Measurements from ENCODE around the gene SCARB1. TPM values are rescaled to one million over a fixed set of nuclear protein-coding genes. Genes with fewer than 3 reads are reported as not detected.

SCARB1 gene
- total and polyA plus RNA-seq, 9 of the 15 experiments (the other 6 are each of a cell fraction or from before 2014, with no cell fraction given) = 0.56 to 157 (median 52.8) TPM

DNA sequence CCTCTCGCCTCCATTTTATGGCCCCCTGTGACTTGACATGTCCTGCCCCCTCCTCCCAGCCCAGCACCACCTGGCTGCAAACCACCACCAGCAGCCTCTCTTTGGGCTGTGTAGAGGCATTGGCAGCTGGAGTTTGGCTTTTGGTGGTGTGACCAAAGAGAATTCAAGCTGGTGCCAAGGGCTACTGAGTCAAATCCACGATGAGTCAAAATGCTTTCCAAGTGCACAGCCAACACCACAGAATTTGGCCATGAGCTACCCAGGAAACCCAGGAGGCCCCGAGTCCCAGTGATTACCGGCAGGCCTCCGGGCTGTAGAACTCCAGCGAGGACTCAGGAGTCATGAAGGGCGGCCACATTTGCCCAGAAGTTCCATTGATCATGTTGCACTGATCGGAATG lies 53.8 kb downstream of the SCARB1 start:
- no TSS peak for BruUV-seq (replicated peaks)
- Histone ChIP-seq H2AFZ (ENCODE audit: low read depth, low read length) (no peak overlapping the region), H3K4me2 (ENCODE audit: insufficient read depth, low read length) (no peak overlapping the region), H3K9me3 (replicated peaks; ENCODE audit: control insufficient read depth, insufficient read depth, low read depth, low read length) (no peaks in the 10 kb centered on the region), H3K36me3 (ENCODE audit: control insufficient read depth, insufficient read depth, low read length) (peaks cover 93% of the 10 kb centered on the region), H3K27me3 (ENCODE audit: control insufficient read depth in 2 of 2, insufficient read depth in 2 of 2, low read length in 2 of 2) (no peaks in the 10 kb centered on the region; a peak in 1 of 5 replicates), H3K9ac (ENCODE audit: insufficient read depth in 1 of 2, low read depth in 2 of 2, low read length in 2 of 2) (0 out of 4 replicates have a peak overlapping the region, but pooled peaks of 1 of the 2 experiments have one; percentile 48), H3K9me1 (ENCODE audit: control insufficient read depth, insufficient read depth, low read length) (peaks cover 4% of the 10 kb centered on the region), H3K27ac (ENCODE audit: extremely low read depth, low read depth, low read length) (no peak overlapping the region), H4K20me1 (replicated peaks; ENCODE audit: control insufficient read depth, insufficient read depth, low read length) (peaks cover 7% of the 10 kb centered on the region), H3K4me1 (replicated peaks in 1 of 2; ENCODE audit: control insufficient read depth in 2 of 2, insufficient read depth in 2 of 2, low read length in 2 of 2) (peaks cover 8 to 24% of the 10 kb centered on the region in 2 experiments; a peak in 4 of 5 replicates), H3K79me2 (ENCODE audit: control insufficient read depth, insufficient read depth, low read length) (no peaks in the 10 kb centered on the region; the same call in 2 of the 3 replicates), H3K4me3 (no peak overlapping the region)
- POLR2A ChIA-PET = interaction anchor here (0.8 to 1.0 kb wide), 2 partner anchors 9 to 12 kb away, joined by 3 read pairs; no protein-coding TSS in a partner anchor
- ATAC-seq = no peak
- FAIRE-seq = no peak
- in situ Hi-C loops (cut with MboI) = no loop called here
- no peak for DNase-seq (ENCODE audit: extremely low read depth in 1 of 4, low spot score in 3 of 4)
- CTCF ChIA-PET (ENCODE audit: low intra/inter-chr PET ratio) = no interaction called here
- WGBS (ENCODE audit: insufficient coverage, low coverage, missing lambda C conversion rate) = 95% methylated on average over 8 of the region's 8 CpGs
- TF ChIP-seq SMARCA4 (IDR thresholded peaks at IDR 0.05) (no peak), PURB (CRISPR knock-in tag; IDR thresholded peaks at IDR 0.05; ENCODE audit: low read depth) (no peak), NR4A1 (CRISPR knock-in tag; IDR thresholded peaks at IDR 0.05) (no peak), NR4A1 (tag; IDR thresholded peaks at IDR 0.05) (no peak)
- intact Hi-C loops (cut with micrococcal nuclease) = no loop called here

DNA sequence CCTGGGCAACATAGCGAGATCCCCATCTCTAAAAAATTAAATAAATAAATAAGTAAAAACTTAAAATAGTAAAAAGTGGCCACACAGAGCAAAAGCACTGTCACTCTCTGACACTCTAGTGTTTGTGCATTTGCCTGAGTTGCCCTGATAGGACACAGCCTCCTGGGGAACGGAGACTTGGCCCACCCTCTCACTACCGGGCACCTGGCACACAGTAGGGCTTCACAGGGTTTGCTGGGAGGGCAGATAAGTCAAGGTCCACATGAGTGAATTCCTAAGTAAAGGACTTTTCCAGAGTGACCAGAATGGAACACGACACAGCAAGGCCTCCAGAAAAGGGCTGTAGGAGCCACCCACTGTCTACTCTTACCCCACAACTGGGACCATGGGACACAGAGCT lies 54.3 kb downstream of the SCARB1 start:
- no peak overlapping the region for H3K27ac ChIP-seq (ENCODE audit: extremely low read depth, low read depth, low read length)
- H3K9me1 ChIP-seq (ENCODE audit: control insufficient read depth, insufficient read depth, low read length) = peaks cover 4% of the 10 kb centered on the region
- no peak overlapping the region for H3K4me3 ChIP-seq
- H3K27me3 ChIP-seq (ENCODE audit: control insufficient read depth in 2 of 2, insufficient read depth in 2 of 2, low read length in 2 of 2) = no peaks in the 10 kb centered on the region; a peak in 1 of 5 replicates
- H3K36me3 ChIP-seq (ENCODE audit: control insufficient read depth, insufficient read depth, low read length) = peaks cover 93% of the 10 kb centered on the region
- H3K9me3 ChIP-seq (replicated peaks; ENCODE audit: control insufficient read depth, insufficient read depth, low read depth, low read length) = no peaks in the 10 kb centered on the region
- H4K20me1 ChIP-seq (replicated peaks; ENCODE audit: control insufficient read depth, insufficient read depth, low read length) = peaks cover 8% of the 10 kb centered on the region
- TF ChIP-seq SMC3 (conservative IDR thresholded peaks at IDR 0.05; ENCODE audit: insufficient read depth, low read depth, low read length) (no peak), TAL1 (IDR thresholded peaks at IDR 0.05) (no peak), ZSCAN29 (IDR thresholded peaks at IDR 0.05) (no peak), NONO (IDR thresholded peaks at IDR 0.05; ENCODE audit: low read depth in 2 of 2, low read length in 1 of 2) (no peak), ZKSCAN1 (IDR thresholded peaks at IDR 0.05; ENCODE audit: low read depth, low read length) (peak; percentile 93)
- TF ChIP-seq, protein P1, sequence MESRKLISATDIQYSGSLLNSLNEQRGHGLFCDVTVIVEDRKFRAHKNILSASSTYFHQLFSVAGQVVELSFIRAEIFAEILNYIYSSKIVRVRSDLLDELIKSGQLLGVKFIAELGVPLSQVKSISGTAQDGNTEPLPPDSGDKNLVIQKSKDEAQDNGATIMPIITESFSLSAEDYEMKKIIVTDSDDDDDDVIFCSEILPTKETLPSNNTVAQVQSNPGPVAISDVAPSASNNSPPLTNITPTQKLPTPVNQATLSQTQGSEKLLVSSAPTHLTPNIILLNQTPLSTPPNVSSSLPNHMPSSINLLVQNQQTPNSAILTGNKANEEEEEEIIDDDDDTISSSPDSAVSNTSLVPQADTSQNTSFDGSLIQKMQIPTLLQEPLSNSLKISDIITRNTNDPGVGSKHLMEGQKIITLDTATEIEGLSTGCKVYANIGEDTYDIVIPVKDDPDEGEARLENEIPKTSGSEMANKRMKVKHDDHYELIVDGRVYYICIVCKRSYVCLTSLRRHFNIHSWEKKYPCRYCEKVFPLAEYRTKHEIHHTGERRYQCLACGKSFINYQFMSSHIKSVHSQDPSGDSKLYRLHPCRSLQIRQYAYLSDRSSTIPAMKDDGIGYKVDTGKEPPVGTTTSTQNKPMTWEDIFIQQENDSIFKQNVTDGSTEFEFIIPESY (CRISPR knock-in tag; IDR thresholded peaks at IDR 0.05) = no peak
- in situ Hi-C loops (cut with MboI) = no loop called here
- FAIRE-seq = no peak
- no peak for DNase-seq (ENCODE audit: extremely low read depth in 1 of 4, low spot score in 3 of 4)
- H3K79me2 ChIP-seq (ENCODE audit: control insufficient read depth, insufficient read depth, low read length) = peaks cover 1% of the 10 kb centered on the region; the same call in 1 of the 3 replicates
- POLR2A ChIA-PET = interaction anchor here (0.7 to 1.0 kb wide), 3 partner anchors 10 to 17 kb away, joined by 3 read pairs; no protein-coding TSS in a partner anchor
- no peak for ATAC-seq
- intact Hi-C loops (cut with micrococcal nuclease) = no loop called here
- H3K4me2 ChIP-seq (ENCODE audit: insufficient read depth, low read length) = no peak overlapping the region
- H3K4me1 ChIP-seq (replicated peaks in 1 of 2; ENCODE audit: control insufficient read depth in 2 of 2, insufficient read depth in 2 of 2, low read length in 2 of 2) = peaks cover 8 to 26% of the 10 kb centered on the region in 2 experiments; a peak in 4 of 5 replicates
- CTCF ChIA-PET (ENCODE audit: low intra/inter-chr PET ratio) = no interaction called here
- WGBS (ENCODE audit: insufficient coverage, low coverage, missing lambda C conversion rate) = 89% methylated on average over 4 of the region's 4 CpGs
- BruUV-seq (replicated peaks) = no TSS peak
- no peak overlapping the region for H2AFZ ChIP-seq (ENCODE audit: low read depth, low read length)
- 0 out of 4 replicates have a peak overlapping the region, but pooled peaks of 1 of the 2 experiments have one; percentile 48 for H3K9ac ChIP-seq (ENCODE audit: insufficient read depth in 1 of 2, low read depth in 2 of 2, low read length in 2 of 2)
